Peyer's patch (tissue), 4 donors: ENCODE measurements around the gene WDCP. TPM values are rescaled to one million over a fixed set of nuclear protein-coding genes. Genes with fewer than 3 reads are reported as not detected.

ENCODE experiments used
- DNase-seq, 3 donors: peaks; one replicate each; pipeline ENCODE4 v3.0.0-alpha.2; 2017 to 2019
- H3K27ac ChIP-seq, 4 donors: fragments of 200-600 bp; sonication (generic); one replicate each; pipeline ENCODE4 v1.5.1; 2016 to 2019
- H3K27me3 ChIP-seq, 2 donors: fragments of 200-600 bp; sonication (generic); one replicate each; pipeline ENCODE4 v1.5.1; 2019
- H3K36me3 ChIP-seq, 3 donors: fragments of 200-600 bp; sonication (generic); one replicate each; pipeline ENCODE4 v1.5.1; 2016 to 2019
- H3K4me1 ChIP-seq, 4 donors: fragments of 200-600 bp; sonication (generic); one replicate each; pipeline ENCODE4 v1.5.1; 2016 to 2019
- H3K4me3 ChIP-seq, 4 donors: fragments of 200-600 bp; sonication (generic); 1 replicate in 3 of 4; 2 replicates in 1 of 4; pipeline ENCODE4 v1.5.1; 2016 to 2019; ENCODE audit warnings: mild to moderate bottlenecking in 1 of 4
- H3K9me3 ChIP-seq, 4 donors: fragments of 200-600 bp; sonication (generic); one replicate each; pipeline ENCODE4 v1.5.1; 2016 to 2019; ENCODE audit warnings: mild to moderate bottlenecking in 1 of 4
- POLR2A ChIP-seq, 2 donors: fragments of 450-650 bp; IDR thresholded peaks; one replicate each; pipeline ENCODE4 v1.5.1; 2017; ENCODE audit warnings: antibody characterized with exemption in 2 of 2, mild to moderate bottlenecking in 2 of 2, moderate library complexity in 2 of 2
- total RNA-seq, 4 donors: library from RNA; depleted of rRNA; stranded (reverse); fragments of >200 nt; gene quantifications; one replicate each; pipeline ENCODE4 v1.1.0, GENCODE V29; 2016
- TF ChIP-seq, protein P1 (sequence below), 6 experiments: fragments of 450-650 bp in 4 of 6; fragments of 200-600 bp in 2 of 6; sonication (generic) in 1 of 6; IDR thresholded peaks; one replicate each; pipeline ENCODE4 v1.5.1; 2017 to 2019; ENCODE audit warnings: antibody characterized with exemption in 6 of 6, mild to moderate bottlenecking in 3 of 6, moderate library complexity in 1 of 6

WDCP gene
- total RNA-seq, 4 donors from 2014 or later, result 3.3 to 5.8 (median 3.7) TPM

DNA sequence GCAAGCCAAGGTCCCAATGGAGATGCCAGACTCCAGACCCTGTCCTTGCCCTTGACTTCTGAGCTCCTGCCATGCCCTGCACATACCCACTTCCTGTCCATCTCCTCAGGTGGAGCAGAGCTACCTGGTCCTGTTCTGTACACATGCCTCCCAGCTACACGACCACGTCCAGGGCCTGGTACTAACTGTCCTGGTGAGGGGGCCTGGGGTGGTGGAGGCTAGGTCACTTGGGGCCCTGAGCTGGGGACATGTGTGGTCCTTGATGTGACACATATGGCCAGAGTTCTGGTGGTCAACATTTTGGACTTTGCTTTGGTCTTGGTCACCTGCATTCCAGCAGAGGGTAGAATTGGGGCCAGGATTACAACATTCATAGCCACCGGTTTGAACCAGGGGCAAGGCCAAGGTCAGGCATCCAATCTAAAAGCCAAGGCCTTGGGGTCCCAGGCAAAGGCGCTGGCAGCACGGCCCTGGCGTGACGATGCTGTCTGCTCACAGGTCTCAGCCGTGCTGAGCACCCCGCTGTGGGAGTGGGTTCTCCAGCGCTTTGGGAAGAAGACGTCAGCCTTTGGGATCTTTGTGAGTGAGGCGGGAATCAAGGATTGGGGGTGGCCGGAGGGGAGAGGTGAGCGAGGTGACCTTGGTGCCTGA is 24.7 kb downstream of the WDCP start:
- no peak for DNase-seq
- Histone ChIP-seq H3K27me3 (no peaks in the 10 kb centered on the region), H3K4me3 (no peak overlapping the region), H3K27ac (no peak overlapping the region), H3K4me1 (no peaks in the 10 kb centered on the region), H3K36me3 (peaks cover 0 to 11% (median 0%) of the 10 kb centered on the region in 3 donors), H3K9me3 (no peaks in the 10 kb centered on the region)
- TF ChIP-seq, protein P1, sequence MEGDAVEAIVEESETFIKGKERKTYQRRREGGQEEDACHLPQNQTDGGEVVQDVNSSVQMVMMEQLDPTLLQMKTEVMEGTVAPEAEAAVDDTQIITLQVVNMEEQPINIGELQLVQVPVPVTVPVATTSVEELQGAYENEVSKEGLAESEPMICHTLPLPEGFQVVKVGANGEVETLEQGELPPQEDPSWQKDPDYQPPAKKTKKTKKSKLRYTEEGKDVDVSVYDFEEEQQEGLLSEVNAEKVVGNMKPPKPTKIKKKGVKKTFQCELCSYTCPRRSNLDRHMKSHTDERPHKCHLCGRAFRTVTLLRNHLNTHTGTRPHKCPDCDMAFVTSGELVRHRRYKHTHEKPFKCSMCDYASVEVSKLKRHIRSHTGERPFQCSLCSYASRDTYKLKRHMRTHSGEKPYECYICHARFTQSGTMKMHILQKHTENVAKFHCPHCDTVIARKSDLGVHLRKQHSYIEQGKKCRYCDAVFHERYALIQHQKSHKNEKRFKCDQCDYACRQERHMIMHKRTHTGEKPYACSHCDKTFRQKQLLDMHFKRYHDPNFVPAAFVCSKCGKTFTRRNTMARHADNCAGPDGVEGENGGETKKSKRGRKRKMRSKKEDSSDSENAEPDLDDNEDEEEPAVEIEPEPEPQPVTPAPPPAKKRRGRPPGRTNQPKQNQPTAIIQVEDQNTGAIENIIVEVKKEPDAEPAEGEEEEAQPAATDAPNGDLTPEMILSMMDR (IDR thresholded peaks at IDR 0.05), result no peak
- TF ChIP-seq POLR2A (IDR thresholded peaks at IDR 0.05), result no peak

GRCh38 chr2:24021122-24021998 is 25.8 kb downstream of the WDCP start:
- peaks cover 0 to 7% (median 0%) of the 10 kb centered on the region in 3 donors for H3K36me3 ChIP-seq
- no peaks in the 10 kb centered on the region for H3K27me3 ChIP-seq
- TF ChIP-seq, protein P1 (IDR thresholded peaks at IDR 0.05), result peak in 4 of 6 experiments; percentile 24 to 70 (median 66)
- TF ChIP-seq POLR2A (IDR thresholded peaks at IDR 0.05), result no peak
- no peaks in the 10 kb centered on the region for H3K4me1 ChIP-seq
- no peaks in the 10 kb centered on the region for H3K9me3 ChIP-seq
- H3K27ac ChIP-seq, result no peak overlapping the region
- H3K4me3 ChIP-seq, result no peak overlapping the region
- peak in 2 of 3 donors; percentile 66 to 75 for DNase-seq

DNA sequence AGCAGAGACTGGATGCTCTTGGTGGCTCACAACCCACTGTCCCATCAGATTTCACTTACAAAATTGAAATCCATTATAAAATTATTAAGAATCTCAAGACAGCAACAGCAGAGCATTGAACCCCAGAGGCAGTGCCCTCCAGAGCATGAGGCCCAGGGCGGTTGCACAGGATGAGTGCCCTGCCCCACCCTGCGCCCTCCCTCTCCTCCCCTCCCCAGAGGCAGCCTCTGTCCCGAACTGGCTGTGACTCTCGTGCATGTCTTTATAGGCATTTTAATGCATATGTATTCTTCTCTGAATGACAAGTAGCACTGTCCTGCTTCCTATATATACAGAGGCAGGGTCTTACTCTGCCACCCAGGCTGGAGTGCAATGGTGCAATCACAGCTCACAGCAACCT is 26.9 kb downstream of the WDCP start:
- Histone ChIP-seq H3K27ac (no peak overlapping the region), H3K4me1 (no peaks in the 10 kb centered on the region), H3K36me3 (peaks cover 0 to 7% (median 0%) of the 10 kb centered on the region in 3 donors), H3K27me3 (no peaks in the 10 kb centered on the region), H3K4me3 (no peak overlapping the region), H3K9me3 (no peaks in the 10 kb centered on the region)
- TF ChIP-seq, protein P1 (IDR thresholded peaks at IDR 0.05), result no peak
- no peak for TF ChIP-seq POLR2A (IDR thresholded peaks at IDR 0.05)
- DNase-seq, result no peak

- Histone ChIP-seq H3K4me1 (no peaks in the 10 kb centered on the region), H3K27me3 (no peaks in the 10 kb centered on the region), H3K36me3 (peaks cover 0 to 7% (median 0%) of the 10 kb centered on the region in 3 donors), H3K9me3 (no peaks in the 10 kb centered on the region), H3K27ac (no peak overlapping the region), H3K4me3 (no peak overlapping the region)
- no peak for DNase-seq
- TF ChIP-seq, protein P1 (IDR thresholded peaks at IDR 0.05), result no peak
- TF ChIP-seq POLR2A (IDR thresholded peaks at IDR 0.05), result no peak
These were observed 27.5 kb downstream of the WDCP start for GRCh38 chr2:24019729-24020128.

DNA sequence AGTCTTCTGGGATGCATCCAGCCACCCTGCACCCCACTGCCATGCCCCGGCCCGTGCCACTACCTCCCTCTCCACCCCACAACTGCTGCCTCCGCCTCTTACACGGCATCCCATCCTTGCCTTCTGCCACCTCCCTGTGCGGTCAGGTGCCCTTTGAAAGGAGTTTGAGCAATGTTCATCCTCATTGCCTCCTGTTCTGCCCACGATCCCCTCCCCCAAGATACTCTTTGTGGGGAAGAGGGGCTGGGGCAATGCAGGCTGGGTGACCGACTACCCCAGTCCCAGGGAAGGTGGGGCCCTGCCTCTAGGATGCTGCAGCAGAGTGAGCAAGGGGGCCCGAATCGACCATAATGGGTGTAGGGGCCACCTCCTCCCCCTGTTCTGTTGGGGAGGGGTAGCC is 28.9 kb downstream of the WDCP start:
- peaks cover 0 to 7% (median 0%) of the 10 kb centered on the region in 3 donors for H3K36me3 ChIP-seq
- H3K27ac ChIP-seq, result no peak overlapping the region
- DNase-seq, result no peak
- H3K9me3 ChIP-seq, result no peaks in the 10 kb centered on the region
- TF ChIP-seq, protein P1 (IDR thresholded peaks at IDR 0.05), result no peak
- no peak for TF ChIP-seq POLR2A (IDR thresholded peaks at IDR 0.05)
- no peaks in the 10 kb centered on the region for H3K27me3 ChIP-seq
- H3K4me1 ChIP-seq, result no peaks in the 10 kb centered on the region
- no peak overlapping the region for H3K4me3 ChIP-seq
